Nephron (organoid): ENCODE measurements around the gene PRR7.

Experiments
- H3K27ac Mint-ChIP-seq, 3 experiments: 2 replicates each; pipeline ENCODE4 v1.8.0; 2020; ENCODE audit warnings: mixed read lengths in 3 of 3, mild to moderate bottlenecking in 2 of 3, moderate library complexity in 1 of 3
- H3K27me3 Mint-ChIP-seq: 2 replicates; pipeline ENCODE4 v1.8.0; 2021; ENCODE audit warnings: low read depth, mild to moderate bottlenecking, moderate library complexity, mixed read lengths
- H3K36me3 Mint-ChIP-seq: 2 replicates; pipeline ENCODE4 v1.8.0; 2020; ENCODE audit warnings: low read depth, mixed read lengths
- H3K4me1 Mint-ChIP-seq: 2 replicates; pipeline ENCODE4 v1.8.0; 2020; ENCODE audit warnings: mixed read lengths
- H3K4me3 Mint-ChIP-seq, 3 experiments: 2 replicates each; pipeline ENCODE4 v1.8.0; 2020; ENCODE audit warnings: mild to moderate bottlenecking in 3 of 3, mixed read lengths in 3 of 3, moderate library complexity in 2 of 3
- H3K9me3 Mint-ChIP-seq: 2 replicates; pipeline ENCODE4 v1.8.0; 2020; ENCODE audit warnings: mixed read lengths
- TF ChIP-seq, protein P1 (sequence below), 3 experiments: fragments of 200-600 bp; sonication (generic); IDR thresholded peaks; one replicate each; pipeline ENCODE4 v1.5.0; 2021; ENCODE audit warnings: antibody characterized with exemption in 3 of 3; ENCODE audit not compliant: unreplicated experiment in 3 of 3

Gene PRR7

DNA sequence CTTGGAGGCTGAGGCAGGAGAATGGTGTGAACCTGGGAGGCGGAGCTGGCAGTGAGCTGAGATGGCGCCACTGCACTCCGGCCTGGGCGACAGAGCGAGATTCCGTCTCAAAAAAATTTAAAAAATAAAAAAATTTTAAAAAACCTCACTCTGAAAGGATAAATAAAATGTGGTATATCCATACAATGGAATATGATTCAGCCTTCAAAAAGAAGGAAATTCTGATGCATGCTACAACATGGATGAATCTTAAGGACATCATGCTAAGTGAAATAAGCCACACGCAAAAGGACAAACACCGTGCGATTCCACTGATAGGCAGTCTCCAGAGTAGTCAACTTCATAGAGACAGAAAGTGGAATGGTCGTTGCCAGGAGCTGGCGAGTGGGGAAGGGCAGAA lies 18.4 kb downstream of the PRR7 start:
- Mint-ChIP-seq H3K4me1 (peaks cover 9% of the 10 kb centered on the region), H3K4me3 (peak overlapping the region in 1 of 3 experiments; percentile 56), H3K27ac (peak overlapping the region in 1 of 3 experiments; percentile 38), H3K27me3 (no peaks in the 10 kb centered on the region), H3K36me3 (peaks cover 81% of the 10 kb centered on the region), H3K9me3 (peaks cover 3% of the 10 kb centered on the region)
- TF ChIP-seq, protein P1, sequence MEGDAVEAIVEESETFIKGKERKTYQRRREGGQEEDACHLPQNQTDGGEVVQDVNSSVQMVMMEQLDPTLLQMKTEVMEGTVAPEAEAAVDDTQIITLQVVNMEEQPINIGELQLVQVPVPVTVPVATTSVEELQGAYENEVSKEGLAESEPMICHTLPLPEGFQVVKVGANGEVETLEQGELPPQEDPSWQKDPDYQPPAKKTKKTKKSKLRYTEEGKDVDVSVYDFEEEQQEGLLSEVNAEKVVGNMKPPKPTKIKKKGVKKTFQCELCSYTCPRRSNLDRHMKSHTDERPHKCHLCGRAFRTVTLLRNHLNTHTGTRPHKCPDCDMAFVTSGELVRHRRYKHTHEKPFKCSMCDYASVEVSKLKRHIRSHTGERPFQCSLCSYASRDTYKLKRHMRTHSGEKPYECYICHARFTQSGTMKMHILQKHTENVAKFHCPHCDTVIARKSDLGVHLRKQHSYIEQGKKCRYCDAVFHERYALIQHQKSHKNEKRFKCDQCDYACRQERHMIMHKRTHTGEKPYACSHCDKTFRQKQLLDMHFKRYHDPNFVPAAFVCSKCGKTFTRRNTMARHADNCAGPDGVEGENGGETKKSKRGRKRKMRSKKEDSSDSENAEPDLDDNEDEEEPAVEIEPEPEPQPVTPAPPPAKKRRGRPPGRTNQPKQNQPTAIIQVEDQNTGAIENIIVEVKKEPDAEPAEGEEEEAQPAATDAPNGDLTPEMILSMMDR (IDR thresholded peaks at IDR 0.05; ENCODE audit: unreplicated experiment in 3 of 3), result no peak

DNA sequence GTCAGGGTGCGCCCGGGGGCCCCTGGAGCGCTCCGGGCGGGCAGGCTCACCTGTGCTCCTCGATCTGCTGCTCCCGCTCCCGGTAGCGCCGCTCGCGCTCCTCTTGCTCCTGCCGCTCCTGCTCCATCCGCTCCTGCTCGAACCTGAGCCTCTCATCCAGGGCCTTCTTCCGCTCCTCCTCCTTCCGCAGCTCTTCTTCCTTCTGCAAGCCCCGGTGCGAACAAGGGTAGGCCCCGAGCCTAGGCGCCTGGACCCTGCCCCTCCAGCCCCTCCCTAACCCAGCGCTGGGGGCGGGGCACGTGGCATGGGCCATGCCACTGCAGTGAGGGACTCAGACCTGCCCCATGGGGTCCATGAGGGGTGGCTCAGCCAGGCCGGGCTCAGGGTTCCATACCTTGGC lies 20.2 kb downstream of the PRR7 start:
- Mint-ChIP-seq H3K9me3 (peaks cover 3% of the 10 kb centered on the region), H3K27ac (no peak overlapping the region), H3K36me3 (peaks cover 79% of the 10 kb centered on the region), H3K4me1 (peaks cover 21% of the 10 kb centered on the region), H3K4me3 (no peak overlapping the region), H3K27me3 (no peaks in the 10 kb centered on the region)
- TF ChIP-seq, protein P1 (IDR thresholded peaks at IDR 0.05; ENCODE audit: unreplicated experiment in 3 of 3), result no peak

- Mint-ChIP-seq H3K36me3 (peaks cover 75% of the 10 kb centered on the region), H3K9me3 (peaks cover 3% of the 10 kb centered on the region), H3K27me3 (no peaks in the 10 kb centered on the region), H3K4me1 (peaks cover 21% of the 10 kb centered on the region), H3K27ac (no peak overlapping the region), H3K4me3 (peak overlapping the region in 1 of 3 experiments; percentile 34)
- TF ChIP-seq, protein P1 (IDR thresholded peaks at IDR 0.05; ENCODE audit: unreplicated experiment in 3 of 3), result no peak
Measured at GRCh38 chr5:177467436-177467835, 20.8 kb downstream of the PRR7 start.

- peak overlapping the region in 1 of 3 experiments; percentile 44 for H3K27ac Mint-ChIP-seq
- peaks cover 21% of the 10 kb centered on the region for H3K4me1 Mint-ChIP-seq
- H3K9me3 Mint-ChIP-seq, result peaks cover 3% of the 10 kb centered on the region
- H3K36me3 Mint-ChIP-seq, result peaks cover 66% of the 10 kb centered on the region
- H3K27me3 Mint-ChIP-seq, result no peaks in the 10 kb centered on the region
- TF ChIP-seq, protein P1 (IDR thresholded peaks at IDR 0.05; ENCODE audit: unreplicated experiment in 3 of 3), result no peak
- peak overlapping the region; percentile 21 to 46 (median 29) for H3K4me3 Mint-ChIP-seq
Measured at GRCh38 chr5:177468329-177468684, 21.7 kb downstream of the PRR7 start.

GRCh38 chr5:177468685-177469628 lies 22.3 kb downstream of the PRR7 start:
- H3K9me3 Mint-ChIP-seq, result peaks cover 3% of the 10 kb centered on the region
- peaks cover 23% of the 10 kb centered on the region for H3K4me1 Mint-ChIP-seq
- TF ChIP-seq, protein P1 (IDR thresholded peaks at IDR 0.05; ENCODE audit: unreplicated experiment in 3 of 3), result no peak
- peak overlapping the region; percentile 21 to 53 (median 29) for H3K4me3 Mint-ChIP-seq
- no peaks in the 10 kb centered on the region for H3K27me3 Mint-ChIP-seq
- H3K27ac Mint-ChIP-seq, result peak overlapping the region in 2 of 3 experiments; percentile 17 to 62
- peaks cover 61% of the 10 kb centered on the region for H3K36me3 Mint-ChIP-seq
